NCI-H2227 (cell line): Measurements from ENCODE around the gene ATRN.
"Not testable (repeated sequence)": the region's sequence is repeated elsewhere in the genome, so short reads cannot be mapped to it uniquely, and the experiment has no call there.

ENCODE experiments used
- DNase-seq: peaks from one replicate; lab custom pipeline; 2025; ENCODE audit not compliant: unreplicated experiment; lab: John Stamatoyannopoulos, UW

The ATRN gene

DNA sequence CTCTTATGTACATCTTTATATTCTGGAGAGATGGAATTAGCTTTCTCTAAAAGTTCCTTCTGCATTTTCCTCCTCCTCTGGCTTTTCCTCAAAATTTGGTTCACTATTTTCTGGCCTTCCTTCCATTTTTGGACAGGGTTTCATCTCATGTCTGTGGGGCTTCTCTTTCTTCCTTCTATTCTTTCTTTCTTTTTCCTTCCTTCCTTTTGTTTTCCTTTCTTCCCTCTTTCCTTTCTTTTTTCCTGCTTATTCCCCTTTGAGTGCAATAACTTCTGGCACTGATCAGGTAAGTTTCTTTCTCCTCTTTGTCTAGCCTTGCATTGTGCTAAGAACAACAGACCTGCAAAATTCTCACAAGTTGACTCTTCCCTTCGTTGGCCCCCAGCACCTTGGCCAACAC, 5.5 kb upstream of the ATRN start:
- no peak for DNase-seq

DNA sequence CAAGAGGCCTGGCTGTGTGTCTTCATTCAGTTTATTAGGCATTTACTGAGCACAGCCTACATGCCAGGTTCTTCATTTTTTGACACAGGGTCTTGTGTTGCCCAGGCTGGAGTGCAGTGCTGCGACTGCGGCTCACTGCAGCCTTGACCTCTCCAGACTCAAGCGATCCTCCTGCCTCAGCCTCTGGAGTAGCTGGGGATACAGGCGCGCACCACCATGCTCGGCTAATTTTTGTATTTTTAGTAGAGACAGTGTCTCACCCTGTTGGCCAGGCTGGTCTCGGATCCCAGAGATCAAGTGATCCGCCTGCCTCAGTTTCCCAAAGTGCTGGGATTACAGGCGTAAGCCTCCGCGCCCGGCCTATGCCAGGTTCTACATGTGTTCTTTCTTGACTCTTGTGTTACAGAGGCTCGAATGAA, 601 bp upstream of the ATRN start:
- no peak for DNase-seq

DNA sequence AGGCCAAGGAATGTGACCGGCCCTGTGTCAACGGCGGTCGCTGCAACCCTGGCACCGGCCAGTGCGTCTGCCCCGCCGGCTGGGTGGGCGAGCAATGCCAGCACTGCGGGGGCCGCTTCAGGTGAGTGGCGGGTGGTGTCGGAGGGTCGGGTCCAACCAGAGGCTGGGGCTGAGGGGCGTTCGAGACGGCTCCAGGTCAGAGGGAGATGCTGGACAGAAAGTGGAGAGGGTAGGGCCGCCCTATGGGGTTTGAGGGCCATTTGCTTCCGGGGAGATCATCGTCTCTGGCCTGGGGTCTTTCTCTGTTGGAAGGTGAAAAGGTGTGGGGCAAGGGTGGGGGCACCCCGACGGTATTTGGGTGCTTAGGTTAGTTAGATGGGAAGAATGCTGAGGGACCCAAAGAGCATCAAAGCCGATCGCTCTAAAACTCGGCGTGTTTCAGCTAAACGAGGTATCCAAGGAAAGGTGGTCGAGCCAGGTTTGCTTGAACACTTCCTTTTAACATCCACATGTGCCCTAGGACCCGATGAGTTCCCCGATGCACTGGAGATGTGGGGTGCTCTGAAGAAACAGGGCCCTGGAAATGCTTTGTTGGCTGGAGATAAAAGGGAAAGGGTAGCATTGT, 691 bp downstream of the ATRN start:
- DNase-seq: no peak

DNA sequence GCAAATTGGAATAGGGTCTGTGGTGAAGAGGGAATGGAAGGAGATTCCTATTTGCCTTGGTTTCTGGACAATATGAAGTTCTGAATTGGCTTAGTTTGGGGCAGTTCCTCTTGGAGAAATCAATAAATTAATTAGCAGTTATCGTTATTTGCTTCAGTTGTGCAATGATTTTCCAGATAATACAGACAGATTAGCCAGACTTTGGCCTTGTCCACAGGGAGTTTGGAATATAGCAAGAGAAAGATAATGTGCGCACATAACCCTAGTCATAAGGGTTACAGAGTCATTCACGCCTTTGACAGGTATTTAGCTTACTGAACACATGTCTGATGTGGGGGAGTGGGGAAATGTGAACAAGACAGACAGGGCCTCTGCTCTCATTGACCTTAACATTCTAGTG, 1.3 kb downstream of the ATRN start:
- no peak for DNase-seq

DNA sequence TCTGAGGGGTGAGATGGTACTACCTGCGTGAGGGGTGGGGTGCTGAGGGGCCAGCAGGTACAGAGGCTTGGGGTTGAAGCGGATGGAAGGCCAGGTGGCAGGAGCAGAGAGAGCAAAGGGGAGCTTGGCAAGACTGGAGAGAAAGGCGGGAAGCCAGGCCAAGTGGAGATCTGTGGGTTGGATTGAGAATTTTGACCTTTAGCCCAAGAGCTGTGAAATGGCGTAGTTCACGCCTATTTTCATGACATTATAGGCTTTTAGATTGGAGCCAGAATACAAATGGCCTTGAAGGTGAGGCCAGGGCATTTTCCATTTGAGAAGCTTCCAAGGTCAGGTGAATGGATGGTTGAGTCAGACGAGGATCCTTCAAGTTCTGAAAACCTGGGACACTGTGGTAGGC, 2.5 kb downstream of the ATRN start:
- DNase-seq: no peak

DNA sequence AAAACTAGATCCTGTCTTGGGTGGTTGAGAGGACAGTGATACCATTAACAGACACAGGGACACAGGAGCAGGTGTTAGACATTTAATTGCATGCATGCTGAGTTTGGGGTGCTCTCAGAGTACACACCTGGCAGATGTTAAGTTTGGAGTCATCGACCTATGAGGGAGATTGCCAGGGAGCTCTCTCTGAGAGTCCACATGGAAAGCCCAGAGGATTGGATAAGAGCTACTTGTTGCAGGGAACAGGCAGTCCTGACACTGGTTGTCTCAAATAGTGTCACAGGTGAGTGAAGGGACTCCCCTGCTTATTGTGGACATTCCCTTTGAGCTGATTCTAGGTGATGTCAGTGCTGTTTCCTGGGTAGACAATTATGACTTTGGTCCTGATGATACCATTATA, 3.1 kb downstream of the ATRN start:
- no peak for DNase-seq

DNA sequence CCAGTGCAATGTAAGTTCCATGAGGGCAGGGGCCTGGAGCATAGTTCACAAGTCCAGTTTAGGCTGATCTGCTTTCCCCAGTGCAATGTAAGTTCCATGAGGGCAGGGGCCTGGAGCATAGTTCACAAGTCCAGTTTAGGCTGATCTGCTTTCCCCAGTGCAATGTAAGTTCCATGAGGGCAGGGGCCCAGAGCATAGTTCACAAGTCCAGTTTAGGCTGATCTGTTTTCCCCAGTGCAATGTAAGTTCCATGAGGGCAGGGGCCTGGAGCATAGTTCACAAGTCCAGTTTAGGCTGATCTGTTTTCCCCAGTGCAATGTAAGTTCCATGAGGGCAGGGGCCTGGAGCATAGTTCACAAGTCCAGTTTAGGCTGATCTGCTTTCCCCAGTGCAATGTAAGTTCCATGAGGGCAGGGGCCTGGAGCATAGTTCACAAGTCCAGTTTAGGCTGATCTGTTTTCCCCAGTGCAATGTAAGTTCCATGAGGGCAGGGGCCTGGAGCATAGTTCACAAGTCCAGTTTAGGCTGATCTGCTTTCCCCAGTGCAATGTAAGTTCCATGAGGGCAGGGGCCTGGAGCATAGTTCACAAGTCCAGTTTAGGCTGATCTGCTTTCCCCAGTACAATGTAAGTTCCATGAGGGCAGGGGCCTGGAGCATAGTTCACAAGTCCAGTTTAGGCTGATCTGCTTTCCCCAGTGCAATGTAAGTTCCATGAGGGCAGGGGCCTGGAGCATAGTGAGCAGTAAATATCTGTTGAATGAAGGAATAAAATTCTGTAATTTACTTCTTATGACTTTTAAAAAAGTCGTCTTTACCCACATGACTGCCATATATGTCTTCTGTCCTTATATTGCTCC, 6.4 kb downstream of the ATRN start:
- not testable (repeated sequence) for DNase-seq

DNA sequence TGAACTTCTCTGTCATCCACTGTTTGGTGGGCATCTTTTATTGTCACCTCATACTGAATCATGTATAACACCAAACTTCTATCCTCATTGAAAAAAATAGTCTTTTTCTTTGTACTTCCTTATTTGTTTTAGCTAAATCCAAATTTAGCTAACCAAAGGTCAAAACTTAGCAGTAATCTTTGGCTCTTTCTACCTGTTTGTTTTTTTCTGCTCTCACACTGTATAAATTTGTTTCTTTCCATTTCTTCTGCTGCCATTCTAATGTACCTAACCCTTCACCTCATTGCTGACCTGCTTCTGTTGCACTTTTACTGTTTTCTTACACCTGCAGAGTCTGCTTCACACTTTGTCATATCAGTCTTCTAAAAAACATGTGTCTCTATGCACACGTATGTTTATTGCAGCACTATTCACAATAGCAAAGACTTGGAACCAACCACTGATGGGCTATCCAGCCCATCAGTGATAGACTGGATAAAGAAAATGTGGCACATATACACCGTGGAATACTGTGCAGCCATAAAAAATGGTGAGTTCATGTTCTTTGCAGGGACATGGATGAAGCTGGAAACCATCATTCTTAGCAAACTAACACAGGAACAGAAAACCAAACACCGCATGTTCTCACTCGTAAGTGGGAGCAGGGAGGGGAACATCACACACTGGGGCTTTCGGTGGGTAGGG, 7.2 kb downstream of the ATRN start:
- DNase-seq: no peak

DNA sequence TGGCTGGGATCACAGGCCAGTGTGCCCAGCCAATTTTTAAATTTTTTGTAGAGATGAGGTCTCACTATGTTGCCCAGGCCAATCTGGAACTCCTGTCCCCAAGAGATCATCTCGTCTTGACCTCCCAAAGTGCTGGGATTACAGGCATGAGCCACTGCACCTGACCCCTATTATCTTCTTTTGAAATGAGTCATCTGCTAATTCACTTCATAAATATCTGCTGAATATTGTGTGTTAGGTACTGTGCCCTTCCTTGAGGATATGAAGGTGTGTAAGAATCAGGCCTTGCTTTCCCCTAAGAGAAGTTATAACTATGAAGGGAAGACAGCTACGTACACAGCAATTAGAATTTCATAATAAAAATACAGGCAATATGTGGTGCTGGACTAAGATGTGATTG, 8.2 kb downstream of the ATRN start:
- DNase-seq: no peak

DNA sequence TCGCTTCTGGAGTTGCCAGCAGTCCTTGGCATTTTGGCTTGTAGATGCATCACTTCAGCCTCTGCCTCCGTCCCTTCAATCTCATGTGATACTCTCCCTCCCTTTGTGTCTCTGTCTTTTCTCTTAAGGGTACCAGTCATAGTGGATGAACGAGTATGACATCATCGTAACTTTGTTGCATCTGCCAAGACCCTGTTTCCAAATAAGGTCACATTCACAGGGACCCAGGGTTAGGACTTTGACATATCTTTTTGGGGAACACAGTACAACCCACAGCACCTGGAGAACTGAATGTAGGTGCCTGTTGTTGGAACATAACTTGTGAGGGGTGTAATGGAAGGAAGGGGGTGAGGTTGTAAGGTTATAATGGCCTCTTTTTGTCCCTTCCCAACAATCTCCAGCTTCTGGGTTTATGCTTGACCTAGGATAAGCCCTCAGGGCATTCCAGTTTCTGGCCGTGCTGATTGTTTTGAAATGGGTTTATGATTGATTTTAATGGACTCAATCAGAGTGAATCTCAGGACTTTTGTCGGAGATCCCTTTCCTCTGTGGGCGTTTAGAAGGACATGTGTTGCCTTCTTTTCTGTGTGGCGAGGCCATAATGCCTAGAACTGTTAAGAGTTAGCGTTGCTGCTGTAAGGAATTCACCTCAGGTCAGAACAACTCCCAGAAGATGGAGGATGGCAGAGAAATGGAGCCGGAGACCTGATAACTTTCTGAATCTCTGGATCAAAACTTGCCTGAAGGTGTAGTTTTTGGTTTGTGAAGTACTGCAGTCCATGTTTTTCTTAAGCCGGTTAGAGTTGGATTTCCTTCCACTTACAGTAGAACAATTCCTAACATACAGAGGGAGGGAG, 9.2 kb downstream of the ATRN start:
- no peak for DNase-seq

DNA sequence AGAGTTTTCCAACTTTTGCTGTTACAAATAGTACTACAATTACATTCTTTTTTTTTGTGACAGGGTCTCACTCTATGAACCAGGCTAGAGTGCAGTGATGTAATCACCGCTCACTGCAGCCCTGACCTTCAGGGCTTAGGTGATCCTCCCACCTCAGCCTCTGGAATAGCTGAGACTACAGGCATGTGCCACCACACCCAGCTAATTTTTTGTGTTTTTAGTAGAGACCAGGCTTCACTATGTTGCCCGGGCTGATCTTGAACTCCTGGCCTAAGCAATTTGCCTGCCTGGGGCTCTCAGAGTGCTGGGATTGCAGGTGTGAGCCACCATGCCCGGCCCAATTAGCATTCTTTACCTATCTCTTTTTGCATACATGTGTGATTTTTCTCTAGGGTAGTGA, 12.5 kb downstream of the ATRN start:
- DNase-seq: no peak

DNA sequence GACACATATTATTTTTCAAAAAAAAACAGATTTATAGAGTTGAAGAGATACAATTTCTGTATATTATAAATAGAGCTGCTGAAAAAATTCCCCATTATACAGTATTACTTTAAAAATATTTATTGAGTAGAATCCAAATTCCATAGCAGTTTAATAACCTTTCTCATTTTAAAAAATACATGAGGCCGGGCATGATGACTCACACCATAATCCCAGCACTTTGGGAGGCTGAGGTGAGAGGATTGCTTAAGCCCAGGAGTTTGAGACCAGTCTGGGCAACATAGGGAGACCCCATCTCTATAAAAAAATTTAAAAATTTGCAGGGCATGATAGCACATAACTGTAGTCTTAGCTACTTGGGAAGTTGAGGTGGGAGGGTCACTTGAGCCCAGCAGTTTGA, 13.0 kb downstream of the ATRN start:
- no peak for DNase-seq

DNA sequence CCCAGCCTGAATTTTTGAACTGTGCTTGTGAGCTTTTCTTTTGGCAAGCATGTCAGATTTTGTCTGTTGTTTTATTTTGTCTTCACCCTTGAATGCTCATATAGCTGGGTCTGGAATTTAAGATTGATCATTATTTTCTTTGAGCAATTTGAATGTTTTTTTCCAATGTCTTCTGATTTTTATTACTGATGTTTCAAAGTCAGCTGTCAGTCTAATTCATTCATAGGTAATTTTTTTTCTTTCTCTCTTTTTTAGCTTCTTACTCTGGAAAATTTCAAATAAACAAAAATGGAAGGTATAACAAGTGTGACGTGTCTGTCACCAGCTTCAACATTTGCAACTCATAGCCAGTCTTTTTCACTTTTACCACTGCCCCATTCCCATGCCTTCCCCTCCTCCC, 15.1 kb downstream of the ATRN start:
- DNase-seq: no peak

DNA sequence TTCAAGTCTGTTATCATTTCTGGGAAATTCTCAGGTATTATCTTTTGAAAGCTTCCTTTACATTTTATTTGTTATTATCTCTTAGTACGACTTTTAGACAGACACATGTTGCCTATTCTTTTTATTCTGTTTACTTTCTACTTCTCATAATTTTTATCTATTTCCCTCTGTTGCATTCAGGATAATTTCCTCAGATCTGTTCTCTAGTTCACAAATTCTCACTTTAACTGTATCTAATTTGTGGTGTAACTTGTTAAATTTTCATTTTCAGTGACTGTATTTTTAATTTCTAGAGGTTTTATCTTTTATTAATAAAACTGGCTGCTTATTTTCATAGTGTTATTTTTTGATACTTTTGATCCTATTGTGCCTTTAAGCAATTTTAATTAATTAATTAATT, 16.0 kb downstream of the ATRN start:
- no peak for DNase-seq

DNA sequence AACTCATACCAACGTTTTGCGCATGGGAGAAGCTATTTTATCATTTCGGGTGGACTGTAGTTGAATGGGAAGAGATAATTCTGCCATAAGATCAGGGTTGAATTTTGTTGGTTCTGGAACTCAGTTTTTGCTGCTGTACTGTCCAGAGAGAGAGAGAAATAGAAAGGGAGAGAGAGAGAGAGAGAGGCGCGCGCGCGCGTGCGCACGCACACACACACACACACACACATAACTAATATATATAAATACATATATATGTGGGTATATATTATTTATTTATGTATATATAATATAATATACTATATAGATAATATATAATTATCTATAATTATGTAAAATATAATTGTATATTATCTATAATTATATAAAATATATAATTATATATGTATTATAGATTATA, 21.9 kb downstream of the ATRN start:
- DNase-seq: no peak

DNA sequence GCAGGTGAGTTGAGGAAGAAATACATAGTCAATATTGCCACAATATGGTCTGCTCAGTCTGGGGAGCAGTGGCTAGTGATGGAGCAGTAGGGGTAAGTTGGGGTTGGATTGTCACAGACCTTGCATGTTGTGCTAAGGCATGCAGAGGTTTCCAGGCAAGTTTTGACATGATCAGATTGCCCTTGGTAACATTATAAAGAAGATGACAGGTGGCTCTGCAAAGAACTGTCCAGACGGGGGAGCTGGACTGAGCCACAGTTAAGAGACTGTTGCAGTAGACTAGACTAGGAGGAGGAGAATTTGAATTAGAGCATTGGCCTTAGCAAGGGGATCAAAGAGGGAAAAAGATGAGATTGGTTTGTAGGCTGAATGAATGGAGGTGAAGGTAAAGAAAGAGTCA, 23.4 kb downstream of the ATRN start:
- no peak for DNase-seq

DNA sequence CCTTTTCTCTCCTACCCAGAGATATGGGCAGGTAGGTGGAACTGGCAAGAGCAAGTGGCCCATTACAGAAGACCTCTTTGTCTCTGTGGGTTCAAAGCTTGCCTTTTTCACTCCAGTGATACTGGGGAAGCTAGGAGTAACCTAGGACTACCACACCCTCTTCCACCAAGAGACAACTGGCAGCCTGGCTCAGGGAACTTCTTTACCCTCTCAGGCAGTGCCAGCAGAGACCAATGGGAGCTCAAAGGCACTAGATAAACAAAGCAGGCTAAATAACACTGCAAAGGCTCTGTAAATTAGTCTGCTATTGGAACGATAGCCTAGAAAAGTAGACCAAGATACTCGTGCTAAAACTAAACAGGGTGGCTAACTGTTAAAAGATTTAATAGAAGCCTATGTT, 32.1 kb downstream of the ATRN start:
- no peak for DNase-seq

DNA sequence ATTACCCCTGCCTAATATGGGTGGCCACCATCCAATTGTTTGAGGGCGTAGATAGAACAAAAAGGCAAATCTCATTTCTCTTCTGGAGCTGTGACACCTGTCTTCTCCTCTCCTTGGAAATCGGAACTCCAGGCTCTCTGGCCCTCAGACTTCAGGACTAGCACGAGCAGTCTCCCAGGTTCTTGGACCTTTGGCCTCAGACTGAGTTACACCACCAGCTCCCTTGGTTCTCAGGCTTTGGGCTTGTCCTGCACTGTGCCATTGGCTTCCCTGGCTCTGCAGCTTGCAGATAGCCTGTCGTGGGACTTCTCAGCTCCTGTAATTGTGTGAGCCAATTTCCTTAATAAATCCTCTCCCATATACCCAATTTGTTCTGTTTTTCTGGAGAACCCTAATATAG, 34.3 kb downstream of the ATRN start:
- DNase-seq: no peak

DNA sequence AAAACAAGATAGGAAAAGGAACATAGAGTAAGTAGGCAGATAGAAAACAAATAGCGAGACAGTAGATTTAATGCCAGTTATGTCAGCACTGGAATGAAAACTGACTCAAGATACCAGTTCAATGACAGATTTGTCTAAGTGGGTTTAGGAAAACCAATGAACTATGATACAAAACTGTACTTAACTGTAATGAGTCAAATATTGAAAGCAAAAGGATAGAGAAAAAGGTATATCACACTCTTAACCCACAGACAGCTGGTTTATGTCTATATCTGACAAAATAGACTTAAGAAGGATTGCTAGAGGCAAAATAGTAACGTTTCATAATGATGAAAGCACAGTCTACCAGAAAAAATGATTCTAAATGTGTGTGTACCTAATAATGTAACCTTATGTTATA, 38.2 kb downstream of the ATRN start:
- DNase-seq: no peak

DNA sequence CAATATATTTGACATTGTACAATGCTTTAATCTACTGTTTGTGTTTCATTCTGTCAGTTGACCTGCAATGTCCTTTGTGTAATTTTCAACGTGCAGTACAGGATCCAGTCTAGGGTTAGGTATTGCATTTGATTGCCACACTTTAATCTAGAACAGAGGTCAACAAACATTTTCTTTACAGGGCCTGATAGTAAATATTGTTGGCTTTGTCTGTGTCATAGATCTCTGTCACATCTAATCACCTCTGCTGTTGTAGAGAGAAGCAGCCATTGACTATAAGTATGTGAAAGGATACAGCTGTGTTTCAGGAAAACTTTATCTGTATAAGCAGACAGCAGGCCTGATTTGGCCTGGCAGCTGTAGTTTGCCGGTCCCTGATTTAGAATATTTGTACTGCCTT, 39.3 kb downstream of the ATRN start:
- no peak for DNase-seq

DNA sequence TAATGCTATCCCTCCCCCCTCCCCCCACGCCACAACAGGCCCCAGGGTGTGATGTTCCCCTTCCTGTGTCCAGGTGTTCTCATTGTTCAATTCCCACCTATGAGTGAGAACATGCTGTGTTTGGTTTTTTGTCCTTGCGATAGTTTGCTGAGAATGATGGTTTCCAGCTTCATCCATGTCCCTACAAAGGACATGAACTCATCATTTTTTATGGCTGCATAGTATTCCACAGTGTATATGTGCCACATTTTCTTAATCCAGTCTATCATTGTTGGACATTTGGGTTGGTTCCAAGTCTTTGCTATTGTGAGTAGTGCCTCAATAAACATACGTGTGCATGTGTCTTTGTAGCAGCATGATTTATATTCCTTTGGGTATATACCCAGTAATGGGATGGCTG, 41.4 kb downstream of the ATRN start:
- DNase-seq: not testable (repeated sequence)
